Prostate gland (tissue), 2 donors: Measurements from ENCODE around the gene CTNNA2. TPM values are rescaled to one million over a fixed set of nuclear protein-coding genes. Genes with fewer than 3 reads are reported as not detected.

Experiments
- DNase-seq: peaks from one replicate; pipeline ENCODE4 v3.0.0-alpha.2; 2019; ENCODE audit warnings: low spot score
- H3K27ac ChIP-seq, 2 donors: fragments of 200-600 bp; sonication (generic); 2 replicates each; pipeline ENCODE4 v1.5.1; 2017 to 2019
- H3K27me3 ChIP-seq: fragments of 200-600 bp; sonication (generic); replicated peaks from 2 replicates; pipeline ENCODE4 v1.5.1; 2019; ENCODE audit not compliant: insufficient read depth
- H3K36me3 ChIP-seq, 2 donors: fragments of 200-600 bp; sonication (generic); 1 replicate in 1 of 2; 2 replicates in 1 of 2; pipeline versions ENCODE4 v1.5.1 to v1.8.1; 2017 to 2019
- H3K4me1 ChIP-seq: fragments of 200-600 bp; sonication (generic); replicated peaks from 2 replicates; pipeline ENCODE4 v1.5.1; 2019
- H3K4me3 ChIP-seq, 2 donors: fragments of 200-600 bp; sonication (generic); 2 replicates each; pipeline ENCODE4 v1.5.1; 2017 to 2019
- H3K9me3 ChIP-seq: fragments of 200-600 bp; sonication (generic); 2 replicates; pipeline ENCODE4 v1.5.1; 2017
- CTCF ChIP-seq, 4 experiments: fragments of 200-600 bp in 2 of 4; fragments of 450-650 bp in 2 of 4; sonication (generic) in 2 of 4; IDR thresholded peaks; 1 replicate in 3 of 4; 2 replicates in 1 of 4; pipeline ENCODE4 v1.5.1; 2016 to 2019; ENCODE audit warnings: antibody characterized with exemption in 4 of 4, mild to moderate bottlenecking in 2 of 4, moderate library complexity in 2 of 4
- POLR2A ChIP-seq: fragments of 450-650 bp; IDR thresholded peaks from one replicate; pipeline ENCODE4 v1.6.1; 2016; ENCODE audit warnings: antibody characterized with exemption, mild to moderate bottlenecking
- POLR2AphosphoS5 ChIP-seq: sonication (generic); formaldehyde crosslinking; IDR thresholded peaks from one replicate; pipeline ENCODE4 v1.6.1; 2017; ENCODE audit warnings: antibody characterized with exemption
- WGBS: methylation state at CpG from one replicate; pipeline ENCODE4 v1.1.5; 2018; 5-methylcytosine and 5-hydroxymethylcytosine counted together
- intact Hi-C: fragments of 100-400 bp; cut with DNase I; formaldehyde crosslinking; loops from one replicate; pipeline ENCODE4 v1.14.2; 2022
- total RNA-seq, 2 donors: library from RNA; depleted of rRNA; stranded (reverse); fragments of >200 nt; gene quantifications; one replicate each; pipeline ENCODE4 v1.1.0, GENCODE V29; 2016

CTNNA2 gene
- total RNA-seq, 2 donors from 2014 or later = 24.3 TPM; not detected in 1

GRCh38 chr2:80242355-80242910 lies 729.6 kb downstream of the CTNNA2 start:
- no peak for DNase-seq
- 22% methylated on average over 3 of the region's 3 CpGs for WGBS
- Histone ChIP-seq H3K4me3 (no peak overlapping the region), H3K36me3 (no peaks in the 10 kb centered on the region), H3K27ac (no peak overlapping the region), H3K4me1 (no peaks in the 10 kb centered on the region), H3K9me3 (no peaks in the 10 kb centered on the region), H3K27me3 (no peaks in the 10 kb centered on the region)
- intact Hi-C loops = no loop called here
- TF ChIP-seq CTCF (IDR thresholded peaks at IDR 0.05) = no peak
- no peak for TF ChIP-seq POLR2A
- no peak for TF ChIP-seq POLR2AphosphoS5

GRCh38 chr2:80244905-80245584 lies 732.2 kb downstream of the CTNNA2 start:
- Histone ChIP-seq H3K27me3 (no peaks in the 10 kb centered on the region), H3K4me1 (no peaks in the 10 kb centered on the region), H3K9me3 (no peaks in the 10 kb centered on the region), H3K27ac (no peak overlapping the region), H3K36me3 (no peaks in the 10 kb centered on the region), H3K4me3 (no peak overlapping the region)
- TF ChIP-seq POLR2AphosphoS5 = no peak
- no peak for TF ChIP-seq POLR2A
- TF ChIP-seq CTCF (IDR thresholded peaks at IDR 0.05) = no peak
- DNase-seq = no peak
- intact Hi-C loops = no loop called here
- WGBS = 46% methylated on average over 8 of the region's 8 CpGs

GRCh38 chr2:80246534-80246933 lies 733.7 kb downstream of the CTNNA2 start:
- no peak overlapping the region for H3K4me3 ChIP-seq
- no peaks in the 10 kb centered on the region for H3K4me1 ChIP-seq
- no peak for DNase-seq
- H3K27ac ChIP-seq = no peak overlapping the region
- H3K36me3 ChIP-seq = no peaks in the 10 kb centered on the region
- no peaks in the 10 kb centered on the region for H3K27me3 ChIP-seq
- TF ChIP-seq POLR2AphosphoS5 = no peak
- no peak for TF ChIP-seq CTCF (IDR thresholded peaks at IDR 0.05)
- no peak for TF ChIP-seq POLR2A
- 100% methylated on average over 1 of the region's 1 CpG for WGBS
- no peaks in the 10 kb centered on the region for H3K9me3 ChIP-seq
- intact Hi-C loops = no loop called here

- no peak overlapping the region for H3K4me3 ChIP-seq
- TF ChIP-seq CTCF (IDR thresholded peaks at IDR 0.05) = no peak
- TF ChIP-seq POLR2AphosphoS5 = no peak
- no peak for TF ChIP-seq POLR2A
- 68% methylated on average over 3 of the region's 3 CpGs for WGBS
- H3K4me1 ChIP-seq = no peaks in the 10 kb centered on the region
- no peak for DNase-seq
- no peaks in the 10 kb centered on the region for H3K9me3 ChIP-seq
- H3K27ac ChIP-seq = no peak overlapping the region
- no peaks in the 10 kb centered on the region for H3K27me3 ChIP-seq
- intact Hi-C loops = no loop called here
- H3K36me3 ChIP-seq = no peaks in the 10 kb centered on the region
Measured at GRCh38 chr2:80247339-80247738, 734.5 kb downstream of the CTNNA2 start.

GRCh38 chr2:80248146-80248545 lies 735.3 kb downstream of the CTNNA2 start:
- intact Hi-C loops = no loop called here
- Histone ChIP-seq H3K27me3 (no peaks in the 10 kb centered on the region), H3K36me3 (no peaks in the 10 kb centered on the region), H3K4me3 (no peak overlapping the region), H3K27ac (no peak overlapping the region), H3K4me1 (no peaks in the 10 kb centered on the region), H3K9me3 (no peaks in the 10 kb centered on the region)
- DNase-seq = no peak
- TF ChIP-seq POLR2A = no peak
- no peak for TF ChIP-seq CTCF (IDR thresholded peaks at IDR 0.05)
- no peak for TF ChIP-seq POLR2AphosphoS5
- 88% methylated on average over 3 of the region's 3 CpGs for WGBS
